GM12878 (cell line): ENCODE results near the gene LRRC53.

Experiments
- EZH2 ChIP-seq: IDR thresholded peaks from 2 replicates; pipeline ENCODE4 v1.6.1; 2012; ENCODE audit warnings: low read depth, mild to moderate bottlenecking, control low read depth, inconsistent platforms, low read length, borderline replicate concordance; ENCODE audit not compliant: control insufficient read depth
- FOXM1 ChIP-seq: IDR thresholded peaks from 2 replicates; pipeline ENCODE4 v1.6.1; 2012; ENCODE audit warnings: low read depth, mild to moderate bottlenecking, inconsistent platforms, low read length, moderate library complexity

DNA sequence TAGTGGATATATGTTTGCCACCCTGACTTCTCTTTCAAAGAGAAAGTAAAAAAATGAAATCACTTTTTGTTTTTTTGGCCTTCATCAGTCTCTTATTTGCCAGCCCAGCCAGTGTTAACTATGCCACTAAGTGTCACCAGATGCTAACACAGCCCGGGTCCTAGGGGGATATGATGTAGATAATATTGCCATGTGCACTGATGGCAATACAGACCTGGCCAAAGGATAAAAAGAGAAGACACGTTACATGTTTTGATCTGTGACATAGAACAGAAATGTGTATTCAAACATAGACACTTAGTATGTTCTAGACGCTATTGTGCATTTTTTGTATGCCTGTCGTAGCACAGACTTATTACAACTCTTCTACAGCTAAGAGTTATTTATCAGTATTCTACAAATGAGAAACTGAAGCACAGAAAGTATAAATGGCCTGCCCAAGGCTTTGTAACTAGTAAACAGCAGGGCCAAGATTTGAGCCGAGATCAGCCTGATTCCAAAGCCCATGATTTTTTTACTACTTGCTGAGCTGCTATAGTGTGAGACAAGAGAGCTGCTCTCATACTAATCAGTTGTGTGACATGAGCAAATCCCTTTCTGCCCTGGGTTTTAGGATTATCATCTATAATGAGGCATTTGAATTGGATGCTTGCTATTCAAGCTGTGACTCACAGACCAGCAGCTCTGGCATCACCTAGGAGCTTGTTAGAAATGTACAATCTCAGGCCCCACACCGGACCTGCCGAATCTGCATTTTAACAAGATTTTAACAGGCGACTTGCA is 6.3 kb downstream of the LRRC53 start:
- TF ChIP-seq FOXM1, result no peak
- no peak for TF ChIP-seq EZH2
